SU-DHL-6 (cell line): ENCODE results near the gene SCGB1C2.
"Not testable (repeated sequence)": the region's sequence is repeated elsewhere in the genome, so short reads cannot be mapped to it uniquely, and the experiment has no call there.

Source experiments
- H2AFZ ChIP-seq: fragments of 200-600 bp; sonication (generic); 2 replicates; pipeline ENCODE4 v1.6.1; 2014; ENCODE audit warnings: low read depth, mild to moderate bottlenecking, moderate library complexity, mixed read lengths, antibody characterized with exemption, low read length; ENCODE audit not compliant: severe bottlenecking
- H3F3A ChIP-seq: fragments of 200-600 bp; shearing (Covaris generic); 2 replicates; pipeline ENCODE4 v1.6.0; 2016; ENCODE audit warnings: antibody characterized with exemption, mild to moderate bottlenecking; ENCODE audit not compliant: insufficient read depth
- H3K27ac ChIP-seq: fragments of 200-600 bp; sonication (generic); 2 replicates; pipeline ENCODE4 v1.5.1; 2016; ENCODE audit warnings: low read depth, mild to moderate bottlenecking, low read length, moderate library complexity, mixed read lengths
- H3K27me3 ChIP-seq: fragments of 200-600 bp; sonication (generic), shearing (Covaris generic); 2 replicates; pipeline ENCODE4 v1.6.0; 2014; ENCODE audit warnings: mild to moderate bottlenecking, low read length
- H3K36me3 ChIP-seq: fragments of 200-600 bp; sonication (generic); 2 replicates; pipeline ENCODE4 v1.6.1; 2014; ENCODE audit warnings: mild to moderate bottlenecking, low read length, mixed read lengths
- H3K4me2 ChIP-seq: fragments of 300-600, 200-600 bp; shearing (Covaris generic), sonication (generic); 2 replicates; pipeline ENCODE4 v1.6.0; 2014; ENCODE audit warnings: low read length, low read depth, mild to moderate bottlenecking; ENCODE audit not compliant: poor library complexity, severe bottlenecking
- H3K4me3 ChIP-seq: fragments of 200-600 bp; sonication (generic); 2 replicates; pipeline ENCODE4 v1.5.1; 2014; ENCODE audit warnings: antibody characterized with exemption, low read length, mild to moderate bottlenecking, mixed read lengths; ENCODE audit not compliant: insufficient read depth, poor library complexity, severe bottlenecking
- H3K79me2 ChIP-seq: fragments of 200-600 bp; sonication (generic); 2 replicates; pipeline ENCODE4 v1.6.1; 2014; ENCODE audit warnings: mild to moderate bottlenecking, low read length, moderate library complexity; ENCODE audit not compliant: insufficient read depth
- H3K9ac ChIP-seq: fragments of 200-600 bp; sonication (generic); 2 replicates; pipeline ENCODE4 v1.7.0; 2014; ENCODE audit warnings: mild to moderate bottlenecking, low read length
- H3K9me2 ChIP-seq: fragments of 200-600 bp; sonication (generic); replicated peaks from 2 replicates; pipeline ENCODE4 v1.6.1; 2014; ENCODE audit warnings: low read length; ENCODE audit not compliant: insufficient read depth
- H3K9me3 ChIP-seq: fragments of 200-600 bp; sonication (generic); 2 replicates; pipeline ENCODE4 v1.6.1; 2014; ENCODE audit warnings: low read length, mixed read lengths; ENCODE audit not compliant: insufficient read depth
- H4K20me1 ChIP-seq: fragments of 200-600 bp; sonication (generic); 2 replicates; pipeline ENCODE4 v1.6.1; 2014; ENCODE audit warnings: low read depth, mild to moderate bottlenecking, antibody characterized with exemption, low read length, moderate library complexity, mixed read lengths
- EZH2phosphoT487 ChIP-seq: fragments of 200-600 bp; sonication (generic), shearing (Covaris generic); conservative IDR thresholded peaks from 2 replicates; pipeline ENCODE4 v1.6.1; 2018; ENCODE audit warnings: mild to moderate bottlenecking, antibody characterized with exemption, low read length, moderate library complexity, mixed read lengths
- TF ChIP-seq, protein P1 (sequence below): fragments of 200-600 bp; sonication (generic); IDR thresholded peaks from one replicate; pipeline ENCODE4 v1.5.1; 2017; ENCODE audit warnings: antibody characterized with exemption, mild to moderate bottlenecking, low read length, moderate library complexity; ENCODE audit not compliant: insufficient read depth, poor library complexity, severe bottlenecking

SCGB1C2 gene

DNA sequence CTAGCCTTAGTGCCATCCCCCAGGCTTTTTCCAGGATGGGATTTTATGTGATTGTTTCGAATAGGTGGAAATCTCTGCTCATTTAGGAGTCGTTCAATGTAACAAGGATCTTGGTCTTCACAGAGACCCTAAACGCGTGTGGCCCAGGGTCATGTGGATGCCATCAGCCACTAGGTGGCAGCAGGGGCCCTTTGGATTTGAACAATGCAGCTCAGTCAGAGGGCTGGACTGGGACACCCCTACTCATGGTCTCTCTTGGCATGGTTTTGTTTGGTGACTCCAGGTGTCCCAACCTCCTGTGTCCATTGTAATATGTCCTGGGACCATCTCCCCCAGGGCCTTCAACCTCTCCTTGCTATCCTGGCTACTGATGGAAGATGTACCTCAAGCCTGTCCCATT is 838 bp upstream of the SCGB1C2 start:
- not testable (repeated sequence) for H3K27me3 ChIP-seq, H3K4me3 ChIP-seq, H3K27ac ChIP-seq, H3K4me2 ChIP-seq, H3K9me3 ChIP-seq, H2AFZ ChIP-seq, H3K79me2 ChIP-seq, H3K9ac ChIP-seq, H3K36me3 ChIP-seq, H4K20me1 ChIP-seq, H3K9me2 ChIP-seq, H3F3A ChIP-seq

- H3K9me2 ChIP-seq, H3K9ac ChIP-seq, H4K20me1 ChIP-seq, H3K27me3 ChIP-seq, H3K4me2 ChIP-seq, H2AFZ ChIP-seq, H3K4me3 ChIP-seq, H3F3A ChIP-seq, H3K36me3 ChIP-seq, H3K9me3 ChIP-seq, H3K79me2 ChIP-seq, H3K27ac ChIP-seq: not testable (repeated sequence)
Measured at GRCh38 chr17:139401-140205, 2.2 kb downstream of the SCGB1C2 start.

DNA sequence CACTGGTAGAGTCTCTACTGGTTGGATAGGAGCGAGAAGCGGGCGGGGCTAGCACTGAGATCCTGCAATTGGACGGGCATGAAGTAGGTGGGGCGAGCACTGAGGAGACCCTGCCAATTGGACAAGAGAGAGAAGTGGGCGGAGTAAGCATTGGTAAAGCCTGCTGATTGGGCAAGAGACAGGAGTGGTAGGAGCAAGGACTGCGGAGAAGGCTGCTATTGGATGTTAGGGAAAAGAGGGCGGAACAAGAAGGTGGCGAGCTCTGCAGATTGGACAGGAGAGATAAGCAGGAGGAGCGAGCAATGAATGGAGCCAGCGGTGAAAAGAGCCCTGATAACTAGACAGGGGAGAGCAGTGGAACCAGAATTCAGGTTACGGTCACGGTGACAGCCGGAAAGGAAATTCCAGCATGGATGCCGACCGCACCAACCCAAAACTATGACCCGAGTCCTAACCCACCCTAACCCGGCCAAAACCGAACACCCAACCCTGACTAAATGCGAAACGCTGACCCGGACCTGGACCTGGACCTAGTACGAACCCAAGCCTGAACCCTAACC is 4.8 kb downstream of the SCGB1C2 start:
- Histone ChIP-seq H3K9me2 (no peaks in the 10 kb centered on the region), H3K79me2 (no peaks in the 10 kb centered on the region), H4K20me1 (no peaks in the 10 kb centered on the region), H3K27ac (no peak overlapping the region), H3K4me2 (no peak overlapping the region), H2AFZ (no peak overlapping the region), H3F3A (no peaks in the 10 kb centered on the region), H3K36me3 (no peaks in the 10 kb centered on the region), H3K9me3 (no peaks in the 10 kb centered on the region), H3K27me3 (no peaks in the 10 kb centered on the region), H3K4me3 (no peak overlapping the region), H3K9ac (no peak overlapping the region)
- TF ChIP-seq, protein P1, sequence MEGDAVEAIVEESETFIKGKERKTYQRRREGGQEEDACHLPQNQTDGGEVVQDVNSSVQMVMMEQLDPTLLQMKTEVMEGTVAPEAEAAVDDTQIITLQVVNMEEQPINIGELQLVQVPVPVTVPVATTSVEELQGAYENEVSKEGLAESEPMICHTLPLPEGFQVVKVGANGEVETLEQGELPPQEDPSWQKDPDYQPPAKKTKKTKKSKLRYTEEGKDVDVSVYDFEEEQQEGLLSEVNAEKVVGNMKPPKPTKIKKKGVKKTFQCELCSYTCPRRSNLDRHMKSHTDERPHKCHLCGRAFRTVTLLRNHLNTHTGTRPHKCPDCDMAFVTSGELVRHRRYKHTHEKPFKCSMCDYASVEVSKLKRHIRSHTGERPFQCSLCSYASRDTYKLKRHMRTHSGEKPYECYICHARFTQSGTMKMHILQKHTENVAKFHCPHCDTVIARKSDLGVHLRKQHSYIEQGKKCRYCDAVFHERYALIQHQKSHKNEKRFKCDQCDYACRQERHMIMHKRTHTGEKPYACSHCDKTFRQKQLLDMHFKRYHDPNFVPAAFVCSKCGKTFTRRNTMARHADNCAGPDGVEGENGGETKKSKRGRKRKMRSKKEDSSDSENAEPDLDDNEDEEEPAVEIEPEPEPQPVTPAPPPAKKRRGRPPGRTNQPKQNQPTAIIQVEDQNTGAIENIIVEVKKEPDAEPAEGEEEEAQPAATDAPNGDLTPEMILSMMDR = no peak
- no peak for TF ChIP-seq EZH2phosphoT487

GRCh38 chr17:142876-143784 is 5.8 kb downstream of the SCGB1C2 start:
- Histone ChIP-seq H3K4me3 (no peak overlapping the region), H2AFZ (no peak overlapping the region), H3K4me2 (no peak overlapping the region), H4K20me1 (no peaks in the 10 kb centered on the region), H3K9me2 (no peaks in the 10 kb centered on the region), H3K36me3 (no peaks in the 10 kb centered on the region), H3K9ac (no peak overlapping the region), H3K9me3 (no peaks in the 10 kb centered on the region), H3K27me3 (no peaks in the 10 kb centered on the region), H3F3A (no peaks in the 10 kb centered on the region), H3K27ac (no peak overlapping the region), H3K79me2 (no peaks in the 10 kb centered on the region)
- no peak for TF ChIP-seq EZH2phosphoT487
- TF ChIP-seq, protein P1 = no peak
